Astrocyte (in vitro differentiated cells and primary cell): ENCODE data around the gene CD300E. TPM values are rescaled to one million over a fixed set of nuclear protein-coding genes. Genes with fewer than 3 reads are reported as not detected.
A peak's percentile ranks its signal among the peaks of the same experiment; 100 is the strongest.

Experiments
- DNase-seq: peaks from one replicate; pipeline ENCODE4 v3.0.0-alpha.2; 2010; ENCODE audit warnings: low read depth
- FAIRE-seq: peaks from 2 replicates; lab custom pipeline; 2011; peaks lifted over from hg19 to GRCh38; lab: Jason Lieb, UNC
- H2AFZ ChIP-seq: 2 replicates; pipeline ENCODE4 v1.6.0; 2012; ENCODE audit warnings: low read depth, low read length, inconsistent platforms
- H3K27ac ChIP-seq: 2 replicates; pipeline ENCODE4 v1.5.1; 2011; ENCODE audit warnings: low read depth, low read length, inconsistent platforms
- H3K27me3 ChIP-seq: 2 replicates; pipeline ENCODE4 v1.6.0; 2011; ENCODE audit warnings: low read length, inconsistent platforms; ENCODE audit not compliant: insufficient read depth
- H3K36me3 ChIP-seq: 2 replicates; pipeline ENCODE4 v1.5.1; 2011; ENCODE audit warnings: low read length, inconsistent platforms; ENCODE audit not compliant: insufficient read depth
- H3K4me1 ChIP-seq: 2 replicates; pipeline ENCODE4 v1.5.1; 2011; ENCODE audit warnings: low read length, inconsistent platforms; ENCODE audit not compliant: insufficient read depth
- H3K4me2 ChIP-seq: 2 replicates; pipeline ENCODE4 v1.6.0; 2012; ENCODE audit warnings: low read length, inconsistent platforms
- H3K4me3 ChIP-seq: 2 replicates; pipeline ENCODE4 v1.5.1; 2011; ENCODE audit warnings: low read depth, mild to moderate bottlenecking, low read length, inconsistent platforms; ENCODE audit not compliant: insufficient read depth
- H3K79me2 ChIP-seq: 2 replicates; pipeline ENCODE4 v1.6.0; 2012; ENCODE audit warnings: mild to moderate bottlenecking, low read length, inconsistent platforms; ENCODE audit not compliant: insufficient read depth
- H3K9ac ChIP-seq: 2 replicates; pipeline ENCODE4 v1.6.0; 2012; ENCODE audit warnings: mild to moderate bottlenecking, low read length, inconsistent platforms
- H3K9me3 ChIP-seq: 2 replicates; pipeline ENCODE4 v1.5.1; 2012; ENCODE audit warnings: low read depth, mild to moderate bottlenecking, low read length, inconsistent platforms; ENCODE audit not compliant: insufficient read depth
- H4K20me1 ChIP-seq: 2 replicates; pipeline ENCODE4 v1.6.0; 2012; ENCODE audit warnings: low read length, inconsistent platforms; ENCODE audit not compliant: insufficient read depth
- H3K27ac Mint-ChIP-seq: one replicate; pipeline ENCODE4 v1.8.0; 2021; ENCODE audit warnings: mild to moderate bottlenecking, mixed read lengths; ENCODE audit not compliant: unreplicated experiment
- H3K27me3 Mint-ChIP-seq: one replicate; pipeline ENCODE4 v1.8.0; 2021; ENCODE audit warnings: low read depth, mixed read lengths; ENCODE audit not compliant: unreplicated experiment
- H3K36me3 Mint-ChIP-seq: one replicate; pipeline ENCODE4 v1.8.0; 2021; ENCODE audit warnings: low read depth, mixed read lengths; ENCODE audit not compliant: unreplicated experiment
- H3K4me1 Mint-ChIP-seq: one replicate; pipeline ENCODE4 v1.8.0; 2021; ENCODE audit warnings: low read depth, mixed read lengths; ENCODE audit not compliant: unreplicated experiment
- H3K4me3 Mint-ChIP-seq: one replicate; pipeline ENCODE4 v1.8.0; 2021; ENCODE audit warnings: mild to moderate bottlenecking, moderate library complexity, mixed read lengths; ENCODE audit not compliant: unreplicated experiment
- H3K9me3 Mint-ChIP-seq: one replicate; pipeline ENCODE4 v1.8.0; 2021; ENCODE audit warnings: mild to moderate bottlenecking, mixed read lengths; ENCODE audit not compliant: unreplicated experiment
- CTCF ChIP-seq: IDR thresholded peaks from 2 replicates; pipeline ENCODE4 v1.5.1; 2011; ENCODE audit warnings: low read depth, mild to moderate bottlenecking, inconsistent platforms, low read length, moderate library complexity; ENCODE audit not compliant: insufficient read depth
- EZH2 ChIP-seq: IDR thresholded peaks from 2 replicates; pipeline ENCODE4 v1.6.1; 2012; ENCODE audit warnings: mild to moderate bottlenecking, low read length, inconsistent platforms; ENCODE audit not compliant: insufficient read depth
- total RNA-seq: library from RNA; stranded (reverse); gene quantifications from 2 replicates; pipeline ENCODE4 v1.2.1, GENCODE V29; 2021

Gene CD300E
- total RNA-seq, 1 donor from 2014 or later, result not detected

- Histone ChIP-seq H3K36me3 (no peaks in the 10 kb centered on the region), H3K9ac (no peak overlapping the region), H3K9me3 (no peaks in the 10 kb centered on the region), H3K4me2 (no peak overlapping the region), H2AFZ (no peak overlapping the region), H3K79me2 (no peaks in the 10 kb centered on the region), H3K27me3 (peaks cover 15% of the 10 kb centered on the region), H3K4me3 (no peak overlapping the region), H3K27ac (no peak overlapping the region), H3K4me1 (no peaks in the 10 kb centered on the region), H4K20me1 (no peaks in the 10 kb centered on the region)
- Mint-ChIP-seq H3K9me3 (peaks cover 7% of the 10 kb centered on the region), H3K4me3 (no peak overlapping the region), H3K4me1 (peaks cover 17% of the 10 kb centered on the region), H3K27ac (no peak overlapping the region), H3K36me3 (no peaks in the 10 kb centered on the region), H3K27me3 (peaks cover 65% of the 10 kb centered on the region)
- FAIRE-seq (no peak), DNase-seq (no peak)
- TF ChIP-seq CTCF, result no peak
- no peak for TF ChIP-seq EZH2
These were observed 19.3 kb downstream of the CD300E start for GRCh38 chr17:74604200-74604599.

GRCh38 chr17:74603746-74604145, 19.8 kb downstream of the CD300E start:
- Histone ChIP-seq H3K79me2 (no peaks in the 10 kb centered on the region), H3K4me3 (no peak overlapping the region), H3K27ac (no peak overlapping the region), H3K4me1 (no peaks in the 10 kb centered on the region), H3K36me3 (no peaks in the 10 kb centered on the region), H4K20me1 (no peaks in the 10 kb centered on the region), H3K4me2 (no peak overlapping the region), H3K9ac (no peak overlapping the region), H3K9me3 (no peaks in the 10 kb centered on the region), H2AFZ (no peak overlapping the region), H3K27me3 (peaks cover 16% of the 10 kb centered on the region)
- Mint-ChIP-seq H3K27me3 (peaks cover 64% of the 10 kb centered on the region), H3K36me3 (no peaks in the 10 kb centered on the region), H3K27ac (no peak overlapping the region), H3K4me3 (no peak overlapping the region), H3K9me3 (peaks cover 7% of the 10 kb centered on the region), H3K4me1 (peaks cover 17% of the 10 kb centered on the region)
- TF ChIP-seq CTCF, result no peak
- no peak for TF ChIP-seq EZH2
- no peak for DNase-seq
- no peak for FAIRE-seq

GRCh38 chr17:74603037-74603635, 20.4 kb downstream of the CD300E start:
- Mint-ChIP-seq H3K4me1 (peaks cover 17% of the 10 kb centered on the region), H3K4me3 (no peak overlapping the region), H3K36me3 (no peaks in the 10 kb centered on the region), H3K27ac (peak overlapping the region; percentile 17), H3K27me3 (peaks cover 64% of the 10 kb centered on the region), H3K9me3 (peaks cover 7% of the 10 kb centered on the region)
- Histone ChIP-seq H3K27me3 (peaks cover 16% of the 10 kb centered on the region), H3K4me1 (no peaks in the 10 kb centered on the region), H2AFZ (no peak overlapping the region), H4K20me1 (no peaks in the 10 kb centered on the region), H3K27ac (no peak overlapping the region), H3K4me3 (no peak overlapping the region), H3K36me3 (no peaks in the 10 kb centered on the region), H3K4me2 (no peak overlapping the region), H3K9me3 (no peaks in the 10 kb centered on the region), H3K9ac (no peak overlapping the region), H3K79me2 (no peaks in the 10 kb centered on the region)
- TF ChIP-seq CTCF (no peak), EZH2 (no peak)
- no peak for DNase-seq
- FAIRE-seq, result no peak
